RPMI8226 (cell line): ENCODE results near the gene WASHC3.

ENCODE experiments used
- DNase-seq: peaks from one replicate; pipeline ENCODE4 v3.0.0-alpha.2; 2015

WASHC3 gene

DNA sequence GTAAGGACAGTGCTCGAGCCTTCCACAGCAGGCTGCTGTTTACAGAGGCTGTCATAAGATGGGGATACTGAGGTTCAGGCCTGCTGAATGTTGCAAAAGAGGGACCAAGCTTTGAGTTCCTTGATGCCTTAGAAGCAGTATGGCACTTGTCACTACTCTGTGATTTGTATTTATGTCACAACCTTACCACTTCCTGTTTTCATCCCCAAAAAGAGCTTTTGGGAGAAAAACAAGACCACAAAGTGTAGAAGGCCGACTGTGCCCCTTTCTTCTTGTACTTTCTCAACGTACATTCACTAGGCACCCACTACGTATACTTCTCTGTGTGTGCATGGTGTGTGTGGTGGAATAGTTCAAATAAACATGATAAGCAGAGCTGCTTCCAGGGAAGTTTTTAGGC is 94.3 kb downstream of the WASHC3 start:
- no peak for DNase-seq

DNA sequence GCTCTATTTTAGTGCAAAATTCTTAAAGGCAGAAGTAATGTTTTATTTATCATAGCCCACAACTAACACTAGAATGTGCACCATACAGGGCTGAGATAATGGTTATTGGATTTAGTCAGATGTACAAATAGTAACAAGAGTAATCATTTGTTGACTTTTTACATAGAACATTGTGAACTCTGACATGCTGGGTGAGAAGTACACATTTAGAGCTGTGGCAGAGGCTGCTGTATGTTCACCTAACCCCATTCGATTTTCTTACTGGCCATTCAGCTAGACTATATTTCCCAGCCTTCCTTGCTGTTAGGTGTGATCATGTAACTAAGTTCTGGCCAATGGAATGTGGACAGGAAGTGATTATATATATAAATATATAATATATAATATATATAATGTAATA is 95.3 kb downstream of the WASHC3 start:
- DNase-seq, result no peak

DNA sequence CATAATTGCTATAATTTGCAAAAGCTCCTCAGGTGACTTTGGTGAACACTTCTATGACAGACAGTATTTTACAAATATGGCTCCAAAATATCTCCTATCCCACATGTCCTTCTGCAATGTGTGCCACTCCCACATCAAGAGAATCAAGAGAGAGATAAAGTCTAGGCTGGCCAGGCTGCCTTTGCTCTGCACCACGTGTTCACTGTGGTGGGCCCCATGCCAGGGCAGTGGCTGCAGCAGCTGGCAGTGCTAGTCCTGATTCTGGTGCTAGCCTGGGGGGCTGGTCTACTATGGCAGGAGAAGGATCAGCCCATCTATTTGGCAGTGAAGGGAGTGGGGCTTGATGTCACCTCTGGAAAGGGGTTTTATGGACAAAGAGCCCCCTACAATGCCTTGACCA is 98.1 kb downstream of the WASHC3 start:
- no peak for DNase-seq
